Measurements from ENCODE around the gene PRPF38B. TPM values are rescaled to one million over a fixed set of nuclear protein-coding genes. Genes with fewer than 3 reads are reported as not detected.

The PRPF38B gene
- total and polyA plus RNA-seq, 10 of the 15 experiments (the other 5 are each of a cell fraction or from before 2014, with no cell fraction given) = 32.9 to 79.2 (median 47.8) TPM

- intact Hi-C loops (cut with micrococcal nuclease; ENCODE audit: unreplicated experiment) (loop anchor here (2.0 to 5.0 kb wide), 4 partner anchors 54 to 204 kb away; partner anchors contain the start of gene STXBP3), in situ Hi-C loops (cut with MboI) (no loop called here)
- peak; percentile 76 for ATAC-seq
- Histone ChIP-seq H4K20me1 (ENCODE audit: control insufficient read depth, insufficient read depth) (no peaks in the 10 kb centered on the region), H3K4me1 (ENCODE audit: control insufficient read depth, insufficient read depth, low read length) (no peaks in the 10 kb centered on the region), H3K27me3 (replicated peaks in 1 of 2; ENCODE audit: control insufficient read depth in 2 of 2, insufficient read depth in 2 of 2, low read length in 1 of 2) (no peaks in the 10 kb centered on the region), H2AFZ (ENCODE audit: control insufficient read depth, low read depth, low read length) (peak overlapping the region; percentile 94), H3K27ac (ENCODE audit: control insufficient read depth, insufficient read depth) (peak overlapping the region; percentile 88), H3K4me2 (ENCODE audit: control insufficient read depth, insufficient read depth) (peak overlapping the region; percentile 71), H3K9me3 (replicated peaks; ENCODE audit: control insufficient read depth, insufficient read depth, low read length) (no peaks in the 10 kb centered on the region), H3K9ac (ENCODE audit: control insufficient read depth, insufficient read depth, low read length) (peak overlapping the region; percentile 88), H3K79me2 (ENCODE audit: control insufficient read depth, insufficient read depth, low read length) (peaks cover 61% of the 10 kb centered on the region), H3K4me3 (peak overlapping the region; percentile 96), H3K36me3 (ENCODE audit: control insufficient read depth in 2 of 2, insufficient read depth in 2 of 2, low read length in 1 of 2) (peaks cover 4 to 8% of the 10 kb centered on the region in 2 experiments; a peak in 3 of 4 replicates)
- 1% methylated on average over 34 of the region's 36 CpGs for WGBS (ENCODE audit: insufficient coverage, insufficient replicate concordance, low lambda C conversion rate, missing lambda C conversion rate)
- ChIA-PET RAD21 (ENCODE audit: unreplicated experiment) (interaction anchor here (0.6 to 2.2 kb wide), 15 partner anchors 10 to 206 kb away, joined by 3 to 12 read pairs (median 4); partner anchors contain the start of genes EEIG2 and HENMT1), POLR2A (interaction anchor here (0.6 to 2.2 kb wide), 14 partner anchors 9 to 407 kb away, joined by 3 to 9 read pairs (median 4); partner anchors contain the start of genes EEIG2, GPSM2 and HENMT1), CTCF (interaction anchor here (1.0 to 3.0 kb wide), 13 partner anchors 9 to 420 kb away, joined by 3 to 14 read pairs (median 5); partner anchors contain the start of gene HENMT1), SMC1A (ENCODE audit: uncharacterized antibody, unreplicated experiment) (interaction anchor here (0.7 to 2.7 kb wide), 10 partner anchors 9 to 520 kb away, joined by 3 to 13 read pairs (median 4); partner anchors contain the start of genes EEIG2 and HENMT1)
- peak; percentile 31 for DNase-seq (ENCODE audit: low read depth, low spot score)
- FAIRE-seq = peak; percentile 73
- BruUV-seq (replicated peaks) = no TSS peak
- no peak for TF ChIP-seq E2F8 (IDR thresholded peaks at IDR 0.05; ENCODE audit: low read depth, partially characterized antibody)
- TF ChIP-seq CREB1 (IDR thresholded peaks at IDR 0.05; ENCODE audit: low read depth) = no peak
- TF ChIP-seq NBN (IDR thresholded peaks at IDR 0.05) = no peak
- 0 out of 2 replicates have a peak, but pooled peaks have one; percentile 32 for TF ChIP-seq IRF4 (IDR thresholded peaks at IDR 0.05; ENCODE audit: low read depth, low read length)
- TF ChIP-seq EP300 (IDR thresholded peaks at IDR 0.05; ENCODE audit: borderline replicate concordance in 1 of 2, control insufficient read depth in 1 of 2, low read depth in 2 of 2, low read length in 2 of 2) = 0 out of 4 replicates have a peak, but pooled peaks of 1 of the 2 experiments have one; percentile 2
- peak; percentile 55; the same call in 1 of the 2 replicates for TF ChIP-seq JUNB (IDR thresholded peaks at IDR 0.05)
- TF ChIP-seq CHD4 (IDR thresholded peaks at IDR 0.05) = no peak
- TF ChIP-seq HDGF (IDR thresholded peaks at IDR 0.05) = no peak
- no peak for TF ChIP-seq POLR2A (IDR thresholded peaks at IDR 0.05; ENCODE audit: low read depth, low read length)
- no peak for TF ChIP-seq RB1 (IDR thresholded peaks at IDR 0.05; ENCODE audit: borderline replicate concordance)
- peak; percentile 60; the same call in 1 of the 2 replicates for TF ChIP-seq TCF3 (IDR thresholded peaks at IDR 0.05; ENCODE audit: borderline replicate concordance, insufficient read depth, low read depth, low read length)
- TF ChIP-seq IRF3 (IDR thresholded peaks at IDR 0.05) = no peak
- no peak for TF ChIP-seq RELA (IDR thresholded peaks at IDR 0.05; ENCODE audit: borderline replicate concordance, partially characterized antibody)
- 0 out of 2 replicates have a peak, but pooled peaks have one; percentile 16 for TF ChIP-seq MLLT1 (IDR thresholded peaks at IDR 0.05)
- 0 out of 2 replicates have a peak, but pooled peaks have one; percentile 35 for TF ChIP-seq MXI1 (IDR thresholded peaks at IDR 0.05; ENCODE audit: low read depth, low read length)
- TF ChIP-seq RCOR1 (conservative IDR thresholded peaks at IDR 0.05; ENCODE audit: low read depth, low read length) = 0 out of 2 replicates have a peak, but pooled peaks have one; percentile 7
These were observed 880 bp downstream of the PRPF38B start for GRCh38 chr1:108692724-108693655.
